Tibial nerve (tissue), 4 donors: ENCODE measurements around the gene MARCHF7.
"Not testable (repeated sequence)": the region's sequence is repeated elsewhere in the genome, so short reads cannot be mapped to it uniquely, and the experiment has no call there.

Source experiments
- EP300 ChIP-seq, 2 donors: sonication (generic); formaldehyde crosslinking; IDR thresholded peaks; one replicate each; pipeline ENCODE4 v1.6.1; 2017; ENCODE audit warnings: antibody characterized with exemption in 2 of 2, mild to moderate bottlenecking in 1 of 2
- POLR2A ChIP-seq, 2 donors: fragments of 450-650 bp; IDR thresholded peaks; one replicate each; pipeline ENCODE4 v1.6.1; 2017; ENCODE audit warnings: antibody characterized with exemption in 2 of 2, mild to moderate bottlenecking in 2 of 2, moderate library complexity in 2 of 2
- TF ChIP-seq, protein P1 (sequence below), 5 experiments: fragments of 200-600 bp in 3 of 5; fragments of 450-650 bp in 2 of 5; sonication (generic) in 3 of 5; IDR thresholded peaks; one replicate each; pipeline ENCODE4 v1.5.1; 2016 to 2019; ENCODE audit warnings: antibody characterized with exemption in 5 of 5, mild to moderate bottlenecking in 3 of 5, moderate library complexity in 2 of 5

DNA sequence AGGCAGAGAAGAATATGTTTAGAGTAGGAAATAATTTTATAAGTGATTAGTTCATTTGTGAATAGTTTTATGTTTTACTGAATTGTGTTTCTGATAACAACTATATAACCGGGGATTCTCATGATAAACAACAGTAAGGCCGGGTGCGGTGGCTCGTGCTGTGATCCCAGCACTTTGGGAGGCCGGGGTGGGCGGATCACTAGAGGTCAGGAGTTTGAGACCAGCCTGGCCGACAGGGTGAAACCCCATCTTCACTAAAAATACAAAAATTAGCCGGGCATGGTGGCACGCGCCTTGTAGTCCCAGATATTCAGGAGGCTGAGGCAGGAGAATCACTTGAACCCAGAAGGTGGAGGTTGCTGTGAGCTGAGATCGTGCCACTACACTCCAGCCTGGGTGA lies 32.9 kb downstream of the MARCHF7 start:
- TF ChIP-seq, protein P1, sequence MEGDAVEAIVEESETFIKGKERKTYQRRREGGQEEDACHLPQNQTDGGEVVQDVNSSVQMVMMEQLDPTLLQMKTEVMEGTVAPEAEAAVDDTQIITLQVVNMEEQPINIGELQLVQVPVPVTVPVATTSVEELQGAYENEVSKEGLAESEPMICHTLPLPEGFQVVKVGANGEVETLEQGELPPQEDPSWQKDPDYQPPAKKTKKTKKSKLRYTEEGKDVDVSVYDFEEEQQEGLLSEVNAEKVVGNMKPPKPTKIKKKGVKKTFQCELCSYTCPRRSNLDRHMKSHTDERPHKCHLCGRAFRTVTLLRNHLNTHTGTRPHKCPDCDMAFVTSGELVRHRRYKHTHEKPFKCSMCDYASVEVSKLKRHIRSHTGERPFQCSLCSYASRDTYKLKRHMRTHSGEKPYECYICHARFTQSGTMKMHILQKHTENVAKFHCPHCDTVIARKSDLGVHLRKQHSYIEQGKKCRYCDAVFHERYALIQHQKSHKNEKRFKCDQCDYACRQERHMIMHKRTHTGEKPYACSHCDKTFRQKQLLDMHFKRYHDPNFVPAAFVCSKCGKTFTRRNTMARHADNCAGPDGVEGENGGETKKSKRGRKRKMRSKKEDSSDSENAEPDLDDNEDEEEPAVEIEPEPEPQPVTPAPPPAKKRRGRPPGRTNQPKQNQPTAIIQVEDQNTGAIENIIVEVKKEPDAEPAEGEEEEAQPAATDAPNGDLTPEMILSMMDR (IDR thresholded peaks at IDR 0.05) = not testable (repeated sequence)
- TF ChIP-seq POLR2A, EP300 (IDR thresholded peaks at IDR 0.05): not testable (repeated sequence)
